GM19467 (cell line): ENCODE results near the gene PHIP.

Experiments
- ATAC-seq: cut with Tn5 transposase; IDR thresholded peaks from one replicate; pipeline ENCODE4 v1.9.1; 2021; ENCODE audit warnings: mild to moderate bottlenecking, moderate library complexity; ENCODE audit not compliant: unreplicated experiment

Gene PHIP

DNA sequence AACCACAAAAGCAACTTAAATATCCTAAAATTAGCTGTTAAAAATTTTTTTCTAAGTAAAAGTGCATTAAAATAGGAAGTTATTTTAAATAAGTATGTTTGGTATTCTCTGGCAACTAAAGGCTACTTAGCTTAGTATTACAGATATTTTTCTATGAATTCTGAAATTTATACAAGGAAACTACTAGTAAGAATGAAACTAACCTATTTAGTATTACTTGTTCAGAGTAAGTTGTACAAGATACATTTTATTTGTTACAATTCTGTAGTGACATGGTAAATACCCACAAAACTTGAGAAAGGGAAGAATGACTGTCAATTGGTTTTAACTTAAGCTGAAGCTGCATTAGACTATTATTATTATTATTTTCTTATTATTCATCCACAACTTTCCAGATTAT lies 6.5 kb downstream of the PHIP start:
- no peak for ATAC-seq

DNA sequence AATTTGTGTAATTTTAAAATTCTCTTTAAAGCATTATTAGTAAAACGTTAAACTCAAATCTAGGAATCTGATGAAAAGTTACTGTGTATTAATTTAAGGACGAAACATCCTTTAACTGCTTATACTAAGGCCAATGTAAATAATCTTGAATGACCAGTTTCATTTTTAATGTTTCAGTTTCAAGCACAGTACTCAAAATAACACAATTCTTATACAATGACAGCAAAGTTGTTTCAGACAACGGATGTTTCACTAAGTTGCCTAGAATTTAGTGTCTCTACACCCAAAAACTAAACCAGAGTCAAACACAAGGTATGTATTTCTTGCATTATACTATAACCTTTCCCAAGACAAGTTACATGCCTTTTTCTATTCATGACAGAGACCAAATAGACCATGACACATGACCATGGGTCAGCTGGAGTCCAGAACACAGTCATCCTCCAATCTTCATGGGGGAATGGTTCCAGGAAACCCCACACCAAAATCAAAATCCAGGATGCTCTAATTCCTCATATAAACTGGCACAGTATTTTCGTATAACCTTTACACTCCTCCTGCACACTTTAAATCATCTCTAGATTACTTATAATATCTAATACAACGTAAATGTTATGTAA lies 7.7 kb downstream of the PHIP start:
- peak; percentile 76 for ATAC-seq

DNA sequence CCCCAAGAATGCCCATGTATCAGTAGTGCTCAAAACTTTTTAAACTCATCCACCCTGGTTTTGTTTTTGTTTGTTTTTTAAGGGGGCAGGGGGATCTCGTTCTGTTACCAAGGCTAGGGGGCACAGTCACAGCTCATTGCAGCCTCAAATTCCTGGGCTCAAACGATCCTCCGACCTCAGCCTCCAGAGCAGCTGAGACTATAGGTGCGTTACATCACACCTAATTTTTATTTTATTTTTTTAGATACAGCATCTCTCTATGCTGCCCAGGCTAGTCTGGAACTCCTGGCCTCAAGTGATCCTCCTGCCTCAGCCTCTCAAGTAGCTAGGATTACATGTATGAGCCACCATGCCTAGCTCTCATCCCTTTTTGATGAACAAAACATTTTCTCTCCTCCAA lies 11.2 kb downstream of the PHIP start:
- ATAC-seq, result no peak

DNA sequence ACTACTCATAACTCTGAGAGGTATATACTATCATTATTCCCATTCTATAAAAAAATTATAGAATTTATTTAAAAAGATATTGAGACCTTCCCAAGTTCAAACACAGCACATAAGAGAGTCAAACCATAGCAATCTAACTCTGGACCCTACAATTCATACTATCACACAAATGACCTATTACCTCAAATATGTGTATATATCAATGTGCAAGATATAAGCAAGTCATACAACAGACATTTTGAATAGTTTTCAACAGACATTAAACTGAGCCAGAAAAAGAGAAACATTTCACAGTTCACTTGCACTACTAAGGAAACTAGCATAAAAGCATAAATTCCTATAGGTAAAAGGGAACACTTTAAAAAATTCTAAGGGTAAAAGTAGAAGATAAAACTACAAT lies 11.7 kb downstream of the PHIP start:
- no peak for ATAC-seq

DNA sequence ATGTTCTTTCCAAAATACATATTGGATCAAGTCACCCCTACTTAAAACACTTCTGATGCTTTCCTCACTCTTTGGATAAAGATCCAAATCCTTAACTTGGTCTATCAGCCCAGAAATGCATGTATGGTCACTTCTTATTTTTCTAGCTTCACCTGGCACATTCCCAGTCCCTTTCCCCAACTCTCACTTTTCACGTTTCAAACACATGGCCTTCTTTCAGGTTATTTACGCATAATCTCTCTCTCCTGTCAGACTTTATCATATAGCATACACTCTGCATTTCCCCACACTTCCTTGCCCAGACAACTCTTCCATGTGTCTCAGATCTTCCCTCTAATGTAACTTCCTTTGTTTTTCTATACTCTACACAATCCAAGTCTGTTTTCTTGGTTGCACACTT lies 12.8 kb downstream of the PHIP start:
- ATAC-seq, result no peak

DNA sequence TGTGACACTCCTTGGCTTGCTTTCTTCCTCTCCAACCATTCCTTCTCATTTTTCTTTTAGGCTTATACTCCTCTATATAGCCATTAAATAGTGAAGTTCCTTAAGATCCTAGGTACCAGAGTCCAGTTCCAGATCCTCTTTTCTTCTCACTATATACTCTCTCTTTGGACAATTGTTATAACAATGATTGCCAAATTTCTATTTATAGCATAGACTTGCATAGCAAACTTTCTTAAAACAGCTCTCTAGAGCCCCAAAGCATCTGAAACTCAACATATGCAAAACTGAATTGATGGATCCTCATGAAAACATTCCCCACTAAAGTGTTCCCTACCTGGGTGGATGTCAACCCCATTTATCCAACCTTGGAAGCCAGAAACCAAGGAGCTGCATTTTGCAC lies 13.4 kb downstream of the PHIP start:
- no peak for ATAC-seq

DNA sequence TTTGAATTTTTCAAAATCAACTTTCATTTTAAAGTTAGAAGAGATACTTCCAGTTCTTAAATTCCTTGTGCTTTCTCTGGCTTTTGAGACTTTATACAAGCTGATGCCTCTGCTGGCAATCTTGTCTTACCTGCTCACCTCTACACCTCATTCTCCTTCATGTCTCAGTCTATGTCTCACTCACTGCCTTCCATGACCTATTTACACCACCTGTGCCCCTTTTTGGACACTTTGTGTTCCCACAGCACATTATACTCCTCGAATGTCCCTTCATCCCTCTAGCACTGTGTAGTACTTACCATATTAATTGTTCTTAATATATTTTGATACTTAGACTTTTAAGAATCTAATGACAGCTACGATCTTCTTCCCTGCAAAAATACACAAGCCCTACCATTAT lies 15.3 kb downstream of the PHIP start:
- no peak for ATAC-seq

DNA sequence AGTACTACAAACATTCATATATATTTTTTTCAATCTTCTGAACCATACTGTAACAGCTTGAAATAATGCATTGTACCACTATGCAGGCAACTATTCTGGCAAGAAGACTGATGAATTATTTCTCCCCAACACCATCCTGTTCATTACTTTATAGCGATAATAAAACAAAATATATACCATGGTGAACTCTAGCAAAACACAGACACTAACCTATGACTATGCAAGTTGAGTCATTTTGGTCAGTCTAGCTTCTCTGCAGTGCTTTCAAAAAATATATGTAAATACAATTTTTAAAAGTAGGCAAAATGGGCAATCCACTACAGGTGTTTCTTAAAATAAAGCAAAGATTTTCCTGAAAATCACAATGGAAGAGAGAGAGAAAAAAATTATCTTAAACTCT lies 20.3 kb downstream of the PHIP start:
- no peak for ATAC-seq

DNA sequence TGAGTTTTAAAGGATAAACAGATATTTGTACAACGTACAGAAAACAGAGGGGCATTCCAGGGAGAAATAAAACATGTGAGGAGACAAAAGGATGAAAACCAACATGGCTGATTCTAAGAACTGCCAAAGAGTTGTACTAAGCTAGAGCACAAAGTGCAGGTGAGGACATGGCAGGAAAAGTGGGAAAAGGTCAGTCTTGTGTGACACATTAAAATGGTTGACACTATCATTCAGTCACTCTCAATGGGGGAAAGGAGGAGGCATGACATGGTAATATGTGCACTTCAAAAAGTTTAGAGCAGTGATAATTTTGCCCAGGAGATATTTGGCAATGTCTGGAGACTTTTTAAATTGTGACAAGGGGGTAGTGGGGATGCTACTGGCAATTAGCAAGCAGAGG lies 21.8 kb downstream of the PHIP start:
- ATAC-seq, result no peak

DNA sequence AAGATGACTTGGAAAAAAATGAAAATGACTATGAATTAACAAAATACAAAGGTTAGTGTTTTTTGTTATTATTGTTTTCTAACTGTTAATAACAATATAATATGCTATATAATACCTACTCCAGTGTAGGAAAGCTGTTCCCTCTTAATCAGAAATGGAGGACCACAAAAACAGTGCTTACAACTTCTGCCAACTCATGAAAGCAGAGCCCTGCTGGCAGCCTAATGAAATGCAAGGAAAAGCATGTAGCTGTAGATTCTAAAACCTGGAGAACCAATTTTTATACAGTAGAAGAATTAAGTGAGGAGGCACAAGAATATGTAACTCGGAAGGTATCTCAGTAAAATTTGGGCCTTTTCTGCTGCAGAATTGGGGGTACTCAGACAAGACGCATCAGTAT lies 29.4 kb downstream of the PHIP start:
- no peak for ATAC-seq

DNA sequence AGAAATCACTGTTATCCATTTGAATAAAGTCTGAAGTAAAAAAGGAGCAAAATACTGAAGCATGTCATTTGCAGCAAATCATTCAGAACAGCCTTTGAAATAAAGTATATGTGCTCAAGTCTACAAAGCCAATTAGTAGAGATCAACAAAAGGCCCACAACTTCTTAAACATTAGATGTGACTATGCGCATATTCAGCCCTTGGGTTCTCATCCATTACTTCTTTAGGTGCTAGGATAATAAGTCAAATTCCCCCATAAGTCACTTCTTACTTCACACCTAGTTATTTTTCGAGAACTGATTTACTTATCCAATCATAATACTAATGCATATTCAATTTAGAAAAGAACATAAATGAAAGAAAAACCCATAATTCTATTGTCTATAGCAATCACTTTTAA lies 31.0 kb downstream of the PHIP start:
- ATAC-seq, result no peak

DNA sequence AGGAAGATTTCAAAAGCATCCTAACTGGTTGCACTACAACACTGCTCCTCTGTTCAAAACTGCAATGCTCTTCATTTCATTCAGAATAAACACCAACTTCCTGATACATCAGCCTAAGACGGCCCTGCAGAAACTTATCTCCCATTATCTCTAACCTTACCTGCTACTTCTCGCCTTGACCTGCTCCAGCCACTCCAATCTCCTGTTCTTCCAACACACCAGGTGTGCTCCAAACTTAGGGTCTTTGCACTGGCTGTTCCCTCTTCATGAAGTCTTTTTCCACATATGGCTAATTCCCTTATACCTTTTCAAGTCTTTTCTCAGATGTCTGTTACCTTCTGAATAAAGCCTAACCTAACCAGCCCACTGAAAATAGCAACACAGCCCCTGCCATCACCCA lies 32.1 kb downstream of the PHIP start:
- ATAC-seq, result no peak

DNA sequence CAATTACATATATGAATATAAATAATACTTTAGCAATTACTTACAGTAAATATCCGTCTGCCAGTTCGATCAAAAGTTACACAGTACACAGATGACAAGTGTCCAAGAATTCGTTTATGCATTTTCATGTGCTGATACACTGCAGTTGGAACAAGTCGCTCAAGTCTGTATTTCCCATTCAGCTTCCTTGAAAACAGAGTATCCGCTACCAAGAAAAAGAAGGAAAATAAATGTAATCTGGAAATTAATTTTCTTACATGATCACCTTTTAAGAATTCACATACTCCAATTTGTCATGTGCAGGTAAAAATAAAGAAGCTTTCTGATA lies 35.3 kb downstream of the PHIP start:
- peak; percentile 21 for ATAC-seq

DNA sequence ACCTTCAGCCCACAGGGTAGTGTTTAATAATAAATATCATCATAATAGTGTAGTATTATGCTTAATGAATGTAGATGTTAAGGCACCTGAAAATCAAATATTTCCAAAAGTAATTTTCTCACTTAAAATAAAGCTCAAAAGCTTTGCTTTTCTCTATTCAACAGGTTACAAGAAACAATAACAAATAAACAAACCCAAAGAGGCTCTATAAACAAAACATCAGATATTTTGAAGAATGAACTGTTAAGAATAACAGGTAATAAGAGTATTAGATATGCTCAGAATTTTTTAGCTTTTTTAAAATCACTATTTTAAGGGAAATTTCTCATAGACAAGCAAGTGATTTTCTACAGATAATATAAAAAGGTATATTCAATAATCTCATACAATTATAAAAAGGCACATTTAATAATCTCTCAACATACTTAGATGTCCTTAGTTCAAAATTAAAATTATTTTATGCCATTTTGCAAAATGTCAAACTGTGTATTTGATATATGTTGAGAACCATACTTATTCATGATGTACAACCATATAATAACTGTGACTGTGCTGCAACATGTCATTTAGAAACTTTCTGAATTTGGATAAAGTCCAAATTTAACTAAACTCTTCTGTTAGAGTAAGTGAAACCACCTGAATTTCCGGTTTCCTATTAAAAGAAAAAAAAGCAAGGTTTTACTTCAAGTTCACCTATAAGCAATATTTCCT lies 35.8 kb downstream of the PHIP start:
- peak; percentile 75 for ATAC-seq

DNA sequence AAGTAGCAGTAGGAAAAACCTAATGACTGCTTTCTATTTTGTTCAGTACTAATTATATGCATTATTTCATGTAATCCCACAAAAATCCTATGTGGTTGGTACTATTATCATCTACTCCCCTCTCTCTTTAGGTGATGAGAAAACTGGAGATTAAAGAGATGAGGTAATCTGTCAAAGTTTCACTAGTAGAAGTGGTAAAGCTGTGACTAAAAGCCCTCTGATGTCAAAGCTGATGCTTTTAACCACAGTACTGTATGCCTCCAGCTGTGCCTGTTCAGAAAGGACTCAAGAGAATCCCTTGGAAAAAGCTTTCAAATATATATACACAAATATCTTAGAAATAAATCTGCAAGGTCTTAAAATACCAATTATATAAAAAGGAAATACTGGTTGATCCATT lies 38.0 kb downstream of the PHIP start:
- ATAC-seq, result no peak

DNA sequence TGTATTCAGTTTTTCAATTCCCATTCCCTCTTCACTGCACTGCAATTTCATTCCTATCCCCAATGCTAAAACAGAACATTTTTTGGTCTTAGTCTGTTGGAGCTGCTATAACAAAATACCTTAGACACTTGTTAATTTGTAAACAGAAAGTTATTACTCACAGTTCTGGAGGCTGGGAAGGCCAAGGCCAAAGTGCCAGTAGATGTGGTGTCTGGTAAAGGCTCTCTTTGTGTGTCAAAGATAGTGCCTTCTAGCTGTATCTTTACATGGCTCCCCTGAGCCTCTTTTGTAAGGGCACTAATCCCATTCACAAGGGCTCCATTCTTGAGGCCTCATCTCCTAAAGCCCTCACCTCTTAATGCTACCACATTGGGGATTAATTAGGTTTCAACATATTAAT lies 40.0 kb downstream of the PHIP start:
- ATAC-seq, result no peak

DNA sequence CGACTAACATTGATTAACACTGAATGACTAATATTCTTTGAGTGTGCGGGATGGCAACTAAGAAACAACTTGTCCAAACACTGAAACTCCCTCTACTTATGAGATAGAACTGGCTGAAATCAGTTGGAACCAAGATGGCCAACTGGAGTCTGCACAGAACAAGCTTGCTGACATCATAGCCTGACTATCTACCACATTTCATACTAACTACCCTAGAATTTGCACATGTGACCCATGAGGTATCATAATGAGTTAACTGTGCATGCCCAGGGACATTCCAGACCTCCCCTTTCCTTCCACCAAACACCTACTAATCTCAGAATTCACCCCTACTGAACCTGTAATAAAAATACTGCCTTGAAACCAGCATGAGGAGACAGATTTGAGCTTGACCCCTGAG lies 43.2 kb downstream of the PHIP start:
- no peak for ATAC-seq

DNA sequence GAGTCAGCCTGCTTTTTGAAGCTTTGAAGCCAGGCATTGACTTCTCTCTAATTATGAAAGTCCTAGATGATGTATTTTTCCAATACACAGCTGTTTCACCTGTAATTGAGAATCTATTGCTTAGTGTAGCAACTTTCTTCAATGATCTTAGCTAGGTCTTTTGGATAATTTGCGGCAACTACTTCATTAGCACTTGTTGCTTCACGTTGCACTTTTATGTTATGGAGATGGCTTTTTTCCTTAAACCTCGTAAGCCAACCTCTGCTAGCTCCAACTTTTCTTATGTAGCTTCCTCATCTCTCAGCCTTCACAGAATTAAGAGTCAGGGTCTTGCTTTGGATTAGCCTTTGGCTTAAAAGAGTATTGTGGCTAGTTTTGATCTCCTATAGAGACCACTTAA lies 44.8 kb downstream of the PHIP start:
- no peak for ATAC-seq

DNA sequence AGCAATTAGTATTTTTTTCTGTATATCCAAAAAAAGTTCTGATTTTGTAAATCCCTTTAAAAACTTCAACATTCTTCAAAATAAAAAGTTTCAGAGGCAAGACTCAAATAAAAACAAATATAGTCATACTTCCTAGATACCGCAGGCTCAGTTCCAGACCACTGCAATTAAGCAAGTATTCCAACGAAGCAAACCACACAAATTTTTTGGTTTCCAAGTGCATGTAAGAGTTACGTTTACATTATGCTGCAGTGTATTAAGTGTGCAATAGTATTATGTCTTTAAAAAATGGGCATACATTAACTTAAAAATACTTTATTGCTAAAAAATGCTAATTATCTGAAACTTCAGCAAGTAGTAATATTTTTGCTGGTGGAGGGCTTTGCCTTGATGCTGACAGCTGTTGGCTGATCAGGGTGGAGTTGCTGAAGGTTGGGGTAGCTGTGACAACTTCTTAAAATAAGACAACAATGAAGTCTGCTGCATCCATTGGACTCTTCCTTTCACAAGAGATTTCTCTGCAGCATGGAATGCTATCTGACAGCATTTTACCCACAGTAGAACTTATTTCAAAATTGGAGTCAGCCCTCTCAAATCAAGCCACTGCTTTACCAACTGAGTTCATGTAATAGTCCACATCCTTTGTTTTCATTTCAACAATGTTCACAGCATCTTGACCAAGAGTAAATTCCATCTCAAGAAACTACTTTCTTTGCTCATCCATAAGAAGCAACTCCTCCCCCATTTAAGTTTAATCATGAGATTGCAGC lies 46.0 kb downstream of the PHIP start:
- ATAC-seq, result no peak

DNA sequence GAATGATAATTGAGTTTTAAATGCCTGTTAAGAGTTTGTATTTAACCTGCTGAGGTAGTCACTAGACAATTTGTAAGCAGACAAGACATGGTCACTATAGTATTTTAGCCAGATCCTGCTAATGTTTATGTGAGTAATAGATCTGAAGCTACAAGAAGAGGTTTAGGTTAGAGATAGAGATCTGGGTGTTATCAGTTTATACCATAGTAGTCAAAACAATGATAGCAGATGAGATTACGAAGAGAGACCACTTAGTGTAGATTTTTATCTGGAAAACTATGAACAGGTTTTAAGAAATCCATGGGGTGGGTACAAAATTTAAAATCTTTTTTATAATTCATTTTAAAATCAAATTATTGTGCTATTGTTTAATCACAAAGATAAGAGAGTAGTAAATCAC lies 47.5 kb downstream of the PHIP start:
- no peak for ATAC-seq

DNA sequence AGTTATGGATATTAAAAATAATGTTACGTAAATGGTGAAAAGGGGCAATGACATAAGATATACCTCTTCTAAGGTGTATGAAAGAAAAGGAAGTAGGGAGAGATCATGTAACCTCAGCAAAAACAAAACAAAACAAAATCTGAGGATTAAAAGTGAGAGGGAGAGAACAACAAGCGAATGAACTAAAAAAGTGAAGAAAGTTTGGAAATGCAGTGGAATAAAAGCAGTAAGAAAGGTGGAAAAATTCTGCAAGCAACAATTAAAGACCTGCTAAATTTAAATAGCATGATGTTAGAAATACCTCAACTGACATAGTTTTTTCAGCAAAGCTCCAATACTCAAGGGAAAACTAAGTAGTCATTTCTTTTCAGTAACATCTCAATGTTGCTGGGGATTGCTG lies 48.0 kb downstream of the PHIP start:
- no peak for ATAC-seq

DNA sequence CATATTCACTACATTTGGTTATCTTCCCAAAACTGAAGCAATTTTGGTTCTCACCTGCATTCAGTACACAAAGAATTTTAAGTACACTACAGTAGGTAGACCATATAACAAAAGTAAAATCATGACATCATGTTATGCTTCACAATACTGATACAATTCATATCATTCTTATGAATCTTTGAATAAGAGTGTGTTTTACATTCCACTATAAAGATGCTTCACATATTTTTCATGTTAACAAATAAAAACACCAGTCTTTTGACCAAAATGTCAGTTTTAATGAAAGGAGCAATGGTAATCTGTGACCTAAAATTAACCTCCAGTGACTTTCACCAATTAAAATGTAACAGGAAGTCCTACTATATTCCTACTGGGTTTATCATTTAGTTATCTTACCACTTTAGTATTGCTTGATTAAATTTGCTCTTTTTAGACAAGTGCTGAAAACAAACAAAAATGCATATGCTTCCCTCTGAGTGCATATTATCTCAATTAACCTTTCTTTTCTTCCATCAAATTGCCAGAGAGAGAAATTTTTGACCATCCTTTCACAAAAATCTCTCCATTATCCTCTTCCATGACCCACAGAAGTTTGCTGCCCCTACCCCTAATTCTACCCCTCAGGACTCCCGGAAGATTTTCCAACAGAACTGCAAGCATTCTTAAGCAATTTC lies 49.3 kb downstream of the PHIP start:
- ATAC-seq, result no peak
